ENCODE measurements around the gene RALY. TPM values are rescaled to one million over a fixed set of nuclear protein-coding genes. Genes with fewer than 3 reads are reported as not detected.

The RALY gene
- total RNA-seq, 2 donors from 2014 or later = 37.9 to 49.3 TPM

DNA sequence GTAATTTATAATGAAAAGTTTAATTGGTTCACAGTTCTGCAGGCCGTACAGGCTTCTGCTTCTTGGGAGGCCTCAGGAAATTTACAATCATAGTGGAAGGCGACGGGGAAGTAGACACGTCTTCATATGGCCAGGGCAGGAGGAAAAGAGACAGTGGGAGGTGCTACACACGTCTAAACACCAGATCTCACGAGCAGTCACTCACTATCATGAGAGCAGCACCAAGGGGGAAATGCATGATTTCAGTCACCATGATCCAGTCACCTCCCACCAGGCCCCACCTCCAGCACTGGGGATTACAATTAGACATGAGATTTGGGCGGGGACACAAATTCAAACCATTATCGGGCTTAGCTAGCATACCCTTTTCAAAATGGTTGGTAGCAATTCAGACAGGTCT, 77.1 kb downstream of the RALY start:
- ATAC-seq = no peak
- intact Hi-C loops (cut with DNase I) = loop anchor here (5.0 kb wide), 2 partner anchors 139 to 204 kb away; no protein-coding TSS in a partner anchor

DNA sequence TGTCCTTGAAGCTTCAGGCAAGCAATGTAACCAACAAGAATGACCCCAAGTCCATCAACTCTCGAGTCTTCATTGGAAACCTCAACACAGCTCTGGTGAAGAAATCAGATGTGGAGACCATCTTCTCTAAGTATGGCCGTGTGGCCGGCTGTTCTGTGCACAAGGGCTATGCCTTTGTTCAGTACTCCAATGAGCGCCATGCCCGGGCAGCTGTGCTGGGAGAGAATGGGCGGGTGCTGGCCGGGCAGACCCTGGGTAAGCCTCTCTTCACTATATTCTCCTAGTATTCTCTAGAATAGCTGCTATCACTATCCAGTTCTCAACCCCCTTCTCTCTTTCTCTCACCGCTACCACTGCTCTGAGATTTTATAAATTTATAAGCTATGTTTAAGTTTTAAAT, 78.4 kb downstream of the RALY start:
- Histone ChIP-seq H3K36me3 (replicated peaks in 1 of 2; ENCODE audit: insufficient read depth in 1 of 2, low read depth in 2 of 2) (peaks cover 0 to 2% of the 10 kb centered on the region in 2 donors), H3K27me3 (no peaks in the 10 kb centered on the region), H3K27ac (no peak overlapping the region), H3K4me3 (no peak overlapping the region), H3K9me3 (no peaks in the 10 kb centered on the region), H3K4me1 (peaks cover 13% of the 10 kb centered on the region)
- intact Hi-C loops (cut with DNase I) = loop anchor here (5.0 kb wide), 2 partner anchors 140 to 205 kb away; no protein-coding TSS in a partner anchor
- ATAC-seq (no peak), DNase-seq (no peak)
- TF ChIP-seq, protein P1, sequence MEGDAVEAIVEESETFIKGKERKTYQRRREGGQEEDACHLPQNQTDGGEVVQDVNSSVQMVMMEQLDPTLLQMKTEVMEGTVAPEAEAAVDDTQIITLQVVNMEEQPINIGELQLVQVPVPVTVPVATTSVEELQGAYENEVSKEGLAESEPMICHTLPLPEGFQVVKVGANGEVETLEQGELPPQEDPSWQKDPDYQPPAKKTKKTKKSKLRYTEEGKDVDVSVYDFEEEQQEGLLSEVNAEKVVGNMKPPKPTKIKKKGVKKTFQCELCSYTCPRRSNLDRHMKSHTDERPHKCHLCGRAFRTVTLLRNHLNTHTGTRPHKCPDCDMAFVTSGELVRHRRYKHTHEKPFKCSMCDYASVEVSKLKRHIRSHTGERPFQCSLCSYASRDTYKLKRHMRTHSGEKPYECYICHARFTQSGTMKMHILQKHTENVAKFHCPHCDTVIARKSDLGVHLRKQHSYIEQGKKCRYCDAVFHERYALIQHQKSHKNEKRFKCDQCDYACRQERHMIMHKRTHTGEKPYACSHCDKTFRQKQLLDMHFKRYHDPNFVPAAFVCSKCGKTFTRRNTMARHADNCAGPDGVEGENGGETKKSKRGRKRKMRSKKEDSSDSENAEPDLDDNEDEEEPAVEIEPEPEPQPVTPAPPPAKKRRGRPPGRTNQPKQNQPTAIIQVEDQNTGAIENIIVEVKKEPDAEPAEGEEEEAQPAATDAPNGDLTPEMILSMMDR (IDR thresholded peaks at IDR 0.05) = no peak
- no peak for TF ChIP-seq POLR2A (IDR thresholded peaks at IDR 0.05)
- WGBS, 2 donors = 90 to 95% methylated on average over 8 of the region's 8 CpGs

More for the DNA sequence above, 77.1 kb downstream of the RALY start:
- DNase-seq = no peak
- no peaks in the 10 kb centered on the region for H3K27me3 ChIP-seq
- 82 to 90% methylated on average over 8 of the region's 8 CpGs for WGBS, 2 donors
- H3K4me1 ChIP-seq = peaks cover 13% of the 10 kb centered on the region
- H3K4me3 ChIP-seq = no peak overlapping the region
- no peak for TF ChIP-seq POLR2A (IDR thresholded peaks at IDR 0.05)
- TF ChIP-seq, protein P1 (IDR thresholded peaks at IDR 0.05) = no peak
- H3K36me3 ChIP-seq (replicated peaks in 1 of 2; ENCODE audit: insufficient read depth in 1 of 2, low read depth in 2 of 2) = no peaks in the 10 kb centered on the region
- H3K9me3 ChIP-seq = no peaks in the 10 kb centered on the region
- H3K27ac ChIP-seq = no peak overlapping the region

DNA sequence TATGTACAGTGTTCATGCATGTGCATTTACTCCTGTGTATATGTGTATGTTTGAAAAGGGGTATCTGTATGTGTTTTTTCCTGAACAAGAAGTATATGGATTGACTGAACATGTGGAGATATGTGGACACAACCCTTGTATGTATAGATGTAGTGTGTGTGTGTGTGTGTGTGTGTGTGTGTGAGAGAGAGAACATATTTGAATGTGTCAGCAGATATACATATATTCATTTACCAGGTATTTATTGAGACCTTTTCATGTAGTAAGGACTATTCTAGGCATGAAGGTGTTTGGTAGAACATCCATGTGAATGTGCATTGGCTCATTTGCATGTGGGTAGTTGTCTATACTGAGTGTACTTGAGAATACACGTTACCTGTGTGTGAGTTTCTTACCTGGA, 79.1 kb downstream of the RALY start:
- Histone ChIP-seq H3K4me3 (no peak overlapping the region), H3K4me1 (peaks cover 13% of the 10 kb centered on the region), H3K27me3 (no peaks in the 10 kb centered on the region), H3K9me3 (no peaks in the 10 kb centered on the region), H3K27ac (no peak overlapping the region), H3K36me3 (replicated peaks in 1 of 2; ENCODE audit: insufficient read depth in 1 of 2, low read depth in 2 of 2) (peaks cover 0 to 2% of the 10 kb centered on the region in 2 donors)
- intact Hi-C loops (cut with DNase I) = loop anchor here (5.0 kb wide), 2 partner anchors 140 to 205 kb away; no protein-coding TSS in a partner anchor
- TF ChIP-seq POLR2A (IDR thresholded peaks at IDR 0.05) = no peak
- TF ChIP-seq, protein P1 (IDR thresholded peaks at IDR 0.05) = no peak
- WGBS, 2 donors = 82 to 94% methylated on average over 1 of the region's 1 CpG
- DNase-seq (no peak), ATAC-seq (no peak)

DNA sequence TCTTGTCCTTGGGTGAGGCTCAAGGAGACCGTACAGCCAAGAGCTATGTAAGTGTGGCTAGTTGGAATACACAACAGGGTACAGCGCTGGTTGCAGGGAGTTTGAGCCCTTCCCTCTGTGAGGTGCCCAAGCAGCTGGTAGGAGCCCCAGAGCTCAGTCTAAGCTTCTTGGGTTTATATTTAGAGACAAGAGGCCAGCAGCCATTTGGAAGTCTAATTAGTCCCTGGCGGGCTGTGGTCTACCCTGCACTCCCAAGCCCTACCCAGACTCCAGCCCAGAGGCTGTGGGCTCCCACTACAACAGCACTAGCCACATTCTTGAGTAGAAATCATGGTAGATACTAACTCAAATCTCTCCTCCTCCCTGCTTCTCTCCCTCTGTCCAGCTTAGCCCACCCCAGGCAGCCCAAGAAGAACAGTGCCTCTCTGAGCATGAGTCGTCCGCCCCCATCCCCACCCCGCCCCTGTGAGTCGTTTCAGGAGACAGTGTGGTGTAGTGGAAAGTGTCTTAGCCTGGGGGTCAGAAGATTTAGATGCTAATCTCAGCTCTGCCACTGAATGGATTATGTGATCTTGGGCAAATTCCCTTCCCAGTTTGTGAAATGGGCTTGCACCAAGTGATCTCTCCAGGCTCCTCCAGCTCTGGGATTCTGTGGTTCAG, 80.5 kb downstream of the RALY start:
- H3K4me3 ChIP-seq = no peak overlapping the region
- DNase-seq (no peak), ATAC-seq (no peak)
- H3K27ac ChIP-seq = no peak overlapping the region
- no peaks in the 10 kb centered on the region for H3K27me3 ChIP-seq
- H3K4me1 ChIP-seq = peaks cover 6% of the 10 kb centered on the region
- TF ChIP-seq POLR2A (IDR thresholded peaks at IDR 0.05) = no peak
- TF ChIP-seq, protein P1 (IDR thresholded peaks at IDR 0.05) = no peak
- peaks cover 0 to 3% of the 10 kb centered on the region in 2 donors for H3K36me3 ChIP-seq (replicated peaks in 1 of 2; ENCODE audit: insufficient read depth in 1 of 2, low read depth in 2 of 2)
- WGBS, 2 donors = 86 to 91% methylated on average over 7 of the region's 7 CpGs
- no peaks in the 10 kb centered on the region for H3K9me3 ChIP-seq
- intact Hi-C loops (cut with DNase I) = loop anchor here (5.0 kb wide), 2 partner anchors 142 to 207 kb away; no protein-coding TSS in a partner anchor

DNA sequence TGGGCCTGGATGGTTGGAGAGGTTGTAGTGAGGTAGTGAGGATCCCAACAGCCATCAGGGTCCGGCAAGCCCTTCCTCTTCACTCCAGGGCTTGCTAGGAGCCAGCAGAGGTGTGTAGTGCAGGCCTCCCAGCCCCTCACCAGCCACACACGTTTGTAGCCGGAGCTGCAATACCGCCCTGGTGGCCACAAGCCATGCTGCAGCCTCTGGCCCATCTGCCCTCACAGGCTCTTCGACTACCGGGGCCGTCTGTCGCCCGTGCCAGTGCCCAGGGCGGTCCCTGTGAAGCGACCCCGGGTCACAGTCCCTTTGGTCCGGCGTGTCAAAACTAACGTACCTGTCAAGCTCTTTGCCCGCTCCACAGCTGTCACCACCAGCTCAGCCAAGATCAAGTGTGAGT, 81.9 kb downstream of the RALY start:
- Histone ChIP-seq H3K27me3 (no peaks in the 10 kb centered on the region), H3K36me3 (replicated peaks in 1 of 2; ENCODE audit: insufficient read depth in 1 of 2, low read depth in 2 of 2) (peaks cover 0 to 3% of the 10 kb centered on the region in 2 donors), H3K9me3 (no peaks in the 10 kb centered on the region), H3K4me3 (no peak overlapping the region), H3K27ac (no peak overlapping the region), H3K4me1 (no peaks in the 10 kb centered on the region)
- intact Hi-C loops (cut with DNase I) = no loop called here
- ATAC-seq (no peak), DNase-seq (no peak)
- WGBS, 2 donors = 88 to 92% methylated on average over 12 to 16 of the region's 16 CpGs
- no peak for TF ChIP-seq POLR2A (IDR thresholded peaks at IDR 0.05)
- TF ChIP-seq, protein P1 (IDR thresholded peaks at IDR 0.05) = no peak

Measured in body of pancreas (tissue), 4 donors.